GM18502 (cell line): ENCODE results near the gene NCKAP5.

ENCODE experiments used
- ATAC-seq: cut with Tn5 transposase; IDR thresholded peaks from one replicate; pipeline ENCODE4 v1.9.1; 2021; ENCODE audit warnings: mild to moderate bottlenecking; ENCODE audit not compliant: unreplicated experiment, poor library complexity

NCKAP5 gene

DNA sequence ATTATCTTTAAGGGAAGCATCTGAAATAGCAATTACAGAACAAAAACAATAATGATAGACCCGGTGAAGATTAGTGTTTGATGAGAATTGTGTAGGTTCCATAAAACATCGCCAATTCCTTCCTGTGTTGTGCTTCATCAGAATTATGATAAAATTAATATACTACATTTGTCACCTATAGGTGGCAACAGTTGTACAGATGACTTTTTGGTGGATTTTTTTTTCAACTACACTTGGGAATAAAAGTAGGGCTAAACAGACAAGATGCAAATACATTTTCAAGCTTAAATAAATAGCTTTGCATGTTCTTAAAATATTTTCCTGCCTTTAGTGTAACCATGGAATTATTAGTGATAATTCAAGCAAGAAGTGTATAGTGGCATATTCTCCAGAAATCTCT lies 891.3 kb downstream of the NCKAP5 start:
- ATAC-seq: no peak

DNA sequence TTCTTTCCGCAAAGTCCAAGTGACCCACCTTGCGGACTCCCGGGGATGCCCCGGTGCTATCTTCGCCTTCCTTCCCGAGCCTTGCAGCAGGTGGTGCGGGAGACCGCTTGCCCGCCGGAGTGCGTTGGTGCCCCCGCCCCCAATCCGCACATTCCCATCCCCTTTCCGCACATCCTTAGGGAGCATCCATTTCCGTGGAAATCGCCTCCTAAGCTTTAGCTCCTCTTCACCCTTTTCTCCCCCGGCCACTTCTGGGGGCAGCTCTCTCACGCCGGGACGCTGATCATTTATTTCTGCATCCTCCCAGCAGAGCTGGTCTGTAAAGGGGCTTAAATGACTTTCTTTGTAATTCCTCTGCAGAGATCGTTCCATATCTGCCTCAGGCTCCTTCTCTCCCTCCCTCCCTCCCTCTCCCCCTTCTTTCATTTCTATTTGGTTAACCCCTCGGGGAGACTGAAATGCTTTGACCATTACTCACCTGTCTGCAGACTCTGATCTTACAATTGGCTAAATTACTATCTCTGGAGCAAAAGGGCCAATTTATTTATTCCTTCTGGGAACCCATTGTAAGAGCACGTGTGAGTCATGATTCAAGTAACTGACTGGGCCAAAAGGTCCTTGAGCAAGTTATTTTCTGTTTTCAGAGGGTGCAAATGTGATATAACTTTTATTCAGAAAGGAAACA lies 897.0 kb downstream of the NCKAP5 start:
- no peak for ATAC-seq

DNA sequence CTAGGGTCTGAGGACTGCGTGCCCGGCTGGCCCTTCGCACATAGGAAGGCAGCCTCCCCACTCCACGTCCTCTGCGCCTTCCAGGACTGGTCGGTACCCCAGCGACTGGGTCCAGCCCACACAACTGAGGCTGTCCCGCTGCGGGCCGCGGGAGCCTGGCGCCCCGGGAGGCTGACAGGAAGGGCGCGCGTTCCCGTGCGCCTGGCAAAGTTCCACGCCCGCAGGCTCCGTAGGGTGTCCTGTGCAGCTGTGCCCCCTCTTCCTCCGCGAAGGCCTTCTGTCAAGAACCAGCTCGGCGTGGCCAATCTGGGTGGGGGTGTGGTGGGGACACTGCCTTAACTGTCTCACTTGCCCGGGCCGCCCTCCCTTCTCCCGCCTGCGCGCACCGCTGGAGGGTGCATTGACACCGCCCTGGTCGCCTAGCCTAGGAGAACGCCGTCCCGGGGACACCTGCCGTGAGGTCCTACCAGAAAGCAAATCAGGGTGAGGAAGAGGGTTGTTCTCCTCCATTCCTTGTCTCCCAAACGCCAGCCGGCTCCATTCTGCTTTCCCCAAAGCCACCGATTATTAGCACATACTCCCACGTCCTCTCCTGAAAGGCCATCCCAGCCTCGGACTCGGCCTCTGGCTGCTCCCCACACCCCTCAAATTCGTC lies 897.6 kb downstream of the NCKAP5 start:
- ATAC-seq: no peak

DNA sequence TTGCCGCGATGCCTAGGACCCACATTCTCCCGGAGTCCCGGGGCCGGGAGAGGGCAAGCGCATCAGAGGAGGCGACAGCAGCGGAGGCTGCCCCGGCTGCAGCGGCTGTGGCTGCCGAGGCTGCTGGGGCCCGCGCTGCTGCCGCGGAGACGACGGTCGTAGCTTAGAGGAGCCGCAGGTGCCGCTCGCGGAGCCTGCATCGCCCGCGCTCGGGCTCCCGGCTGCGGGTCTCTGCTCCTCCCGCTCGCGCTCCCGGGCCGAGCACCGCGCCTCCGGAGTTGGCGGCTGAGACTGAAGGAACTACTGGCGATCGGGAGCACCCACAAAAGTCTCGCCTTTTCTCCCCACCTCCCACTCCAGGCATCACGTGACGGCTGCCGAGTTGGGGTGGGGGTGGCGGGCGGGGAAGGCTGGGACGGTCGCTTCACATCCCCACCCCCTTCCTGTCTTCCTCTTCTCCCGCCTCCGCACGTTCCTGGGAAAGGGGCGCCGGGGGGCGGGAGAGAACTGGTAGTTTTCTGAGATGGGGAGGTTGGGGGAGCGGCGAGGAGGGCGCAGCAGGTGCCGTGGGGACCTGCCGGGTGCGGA lies 898.3 kb downstream of the NCKAP5 start, which contains the start of gene LYPD1:
TSS of gene LYPD1 (minus strand) at position 298 of the 588 bp plus-strand sequence. CDS start at position 25, 273 bp downstream.
- ATAC-seq: no peak

- ATAC-seq: no peak
These were observed 899.0 kb downstream of the NCKAP5 start for GRCh38 chr2:132668987-132669907.

DNA sequence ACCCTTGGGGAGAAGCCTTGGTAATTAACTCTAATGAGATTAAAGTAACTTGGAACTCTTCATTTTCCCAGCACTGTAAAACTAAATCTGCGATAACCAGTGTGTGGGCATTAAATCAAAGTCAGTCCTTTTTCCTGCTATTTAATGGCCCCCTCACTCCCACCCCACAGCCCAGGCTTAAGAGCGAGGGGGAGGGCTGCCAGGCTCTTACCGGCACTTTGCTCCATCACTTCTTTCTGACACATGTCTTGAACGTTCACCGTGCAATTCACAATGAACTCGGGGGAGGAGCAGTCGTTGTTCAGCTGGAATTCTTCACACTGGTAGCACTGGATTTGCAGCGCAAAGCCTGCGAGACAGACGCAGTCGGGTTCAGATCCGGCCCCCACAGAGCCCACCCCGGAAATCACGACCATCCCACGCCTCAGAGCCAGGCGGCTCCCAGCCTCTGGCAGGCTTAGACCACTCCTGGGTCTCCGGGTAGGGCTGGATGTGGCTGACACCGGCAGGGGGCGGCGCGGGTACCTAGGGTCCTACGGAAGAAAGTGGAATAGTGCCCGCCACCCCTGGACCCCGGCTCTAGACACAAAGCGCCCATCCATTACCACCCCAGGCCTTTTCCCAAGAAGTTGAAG lies 900.0 kb downstream of the NCKAP5 start:
- ATAC-seq: no peak

DNA sequence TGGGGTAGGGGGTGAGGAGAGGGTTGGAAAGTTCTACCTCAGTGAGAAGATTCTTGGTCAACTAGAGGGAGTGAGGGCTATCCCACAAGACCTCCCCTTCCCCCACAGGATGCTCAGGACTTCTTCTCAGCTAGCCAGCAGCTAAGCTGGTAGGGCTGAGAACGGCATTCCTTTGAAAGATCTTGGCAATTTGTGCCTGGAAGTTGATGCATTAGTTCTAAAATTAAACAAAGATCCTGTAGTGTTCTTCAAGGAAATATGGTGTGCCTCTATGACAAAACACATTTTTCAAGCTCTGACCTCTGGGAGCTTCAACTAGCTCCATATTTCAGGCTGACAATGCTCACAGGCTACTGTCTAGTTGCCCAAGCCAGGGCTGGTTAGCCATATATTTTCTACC lies 900.6 kb downstream of the NCKAP5 start:
- no peak for ATAC-seq

GRCh38 chr2:132665401-132666140 lies 902.7 kb downstream of the NCKAP5 start:
- no peak for ATAC-seq

GRCh38 chr2:132664096-132664495 lies 904.2 kb downstream of the NCKAP5 start:
- no peak for ATAC-seq

GRCh38 chr2:132662732-132663131 lies 905.5 kb downstream of the NCKAP5 start:
- no peak for ATAC-seq

- no peak for ATAC-seq
These were observed 908.9 kb downstream of the NCKAP5 start for GRCh38 chr2:132659331-132659730.

- no peak for ATAC-seq
These were observed 911.8 kb downstream of the NCKAP5 start for GRCh38 chr2:132656266-132656975.

- ATAC-seq: no peak
These were observed 913.3 kb downstream of the NCKAP5 start for GRCh38 chr2:132654968-132655367.

- ATAC-seq: no peak
These were observed 913.9 kb downstream of the NCKAP5 start for GRCh38 chr2:132654335-132654734.

DNA sequence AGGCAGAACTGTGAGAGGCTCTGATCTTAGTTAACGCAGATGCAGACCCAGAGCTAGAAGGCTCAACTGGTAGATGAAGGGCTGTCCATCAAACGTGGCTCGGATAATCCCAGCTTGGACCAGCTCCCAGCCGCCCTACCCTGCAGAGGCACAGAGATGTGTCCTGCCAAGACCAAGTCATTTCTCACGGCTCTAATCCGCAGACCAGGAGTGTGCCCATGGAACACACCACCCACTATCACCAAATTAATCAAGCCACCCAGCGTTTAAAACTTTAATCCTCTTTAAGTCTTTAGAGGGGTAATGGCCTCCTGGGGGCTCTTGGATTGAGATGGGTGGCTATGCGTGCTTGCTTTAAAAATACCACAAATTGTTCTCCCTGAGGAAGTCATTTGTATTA lies 915.8 kb downstream of the NCKAP5 start:
- ATAC-seq: no peak

DNA sequence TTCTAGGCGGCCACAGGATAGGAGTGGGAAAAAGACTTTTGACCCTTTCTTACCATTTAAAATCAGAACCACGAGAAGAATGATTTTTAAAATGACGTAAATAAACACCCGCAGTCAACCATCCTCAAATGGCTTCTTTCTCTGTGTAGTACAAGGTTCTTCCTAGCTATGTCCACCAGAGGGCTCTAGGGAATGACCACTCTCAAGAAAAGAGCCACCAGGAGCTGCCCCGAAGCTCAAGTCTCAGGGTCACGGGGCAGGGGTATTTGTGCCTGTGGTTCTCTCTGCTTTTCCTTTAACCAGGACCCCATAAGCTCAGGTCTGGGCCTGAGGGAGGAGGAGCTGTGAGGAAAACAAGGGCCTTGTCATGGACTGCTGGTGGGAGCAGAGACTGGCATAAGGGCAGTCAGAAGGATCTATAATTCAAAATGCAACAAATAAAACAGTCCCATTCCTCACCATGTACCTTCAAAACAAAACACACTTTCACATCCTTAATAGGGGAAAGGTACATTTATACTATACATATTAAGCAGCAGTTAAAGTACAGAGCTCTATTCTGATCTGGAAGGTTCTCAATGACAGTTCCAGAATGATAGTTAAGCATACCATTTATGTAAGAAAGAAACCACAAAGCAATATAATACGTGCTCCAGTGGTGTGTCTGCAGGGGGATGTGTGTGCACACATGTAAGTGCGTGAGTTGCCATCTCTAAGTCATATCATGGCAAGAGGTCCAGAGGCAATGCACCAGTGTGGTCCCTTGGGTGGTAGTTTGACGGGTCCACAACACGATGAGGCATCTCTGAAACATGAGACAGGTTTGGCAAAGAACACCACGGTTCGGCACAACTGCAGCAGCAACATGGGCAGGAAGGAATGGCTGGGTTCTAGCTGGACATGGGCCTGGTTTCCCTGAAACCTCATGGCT lies 916.9 kb downstream of the NCKAP5 start:
- ATAC-seq: no peak

DNA sequence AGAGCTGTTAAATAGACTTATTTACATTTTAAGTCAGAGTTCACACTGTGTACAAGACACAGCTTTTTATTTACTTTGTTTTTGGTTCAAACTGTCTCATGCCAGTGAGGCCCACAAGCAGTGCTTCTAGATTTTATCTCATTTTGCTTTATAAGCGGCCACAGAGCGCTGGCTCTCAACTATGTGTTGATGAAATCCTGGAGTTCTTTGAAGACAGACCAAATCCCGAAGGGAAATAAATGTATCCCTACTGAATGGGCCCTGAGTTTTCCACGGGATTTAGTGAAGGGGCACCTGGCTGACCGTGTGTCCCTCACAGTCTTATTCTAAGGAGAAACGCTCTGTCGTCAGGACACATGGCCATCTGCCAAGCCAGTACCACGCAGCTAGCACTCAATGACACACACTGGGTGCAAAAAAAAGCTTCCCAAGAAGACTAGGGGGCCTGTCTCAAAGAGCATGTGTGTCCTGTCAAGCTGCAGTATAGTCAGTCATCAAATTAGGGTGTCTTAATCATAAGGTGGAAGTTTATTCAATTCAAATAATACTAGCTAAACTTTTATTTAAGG lies 921.6 kb downstream of the NCKAP5 start:
- ATAC-seq: no peak
